Testis (tissue), 2 donors: Measurements from ENCODE around the gene GBP4.

Experiments
- POLR2A ChIP-seq: fragments of 450-650 bp; IDR thresholded peaks from one replicate; pipeline ENCODE4 v1.6.1; 2017; ENCODE audit warnings: antibody characterized with exemption, mild to moderate bottlenecking, moderate library complexity
- TF ChIP-seq, protein P1 (sequence below), 3 experiments: fragments of 450-650 bp in 2 of 3; fragments of 200-600 bp in 1 of 3; sonication (generic) in 1 of 3; IDR thresholded peaks; one replicate each; pipeline ENCODE4 v1.5.1; 2016 to 2019; ENCODE audit warnings: antibody characterized with exemption in 3 of 3, mild to moderate bottlenecking in 2 of 3, moderate library complexity in 1 of 3

DNA sequence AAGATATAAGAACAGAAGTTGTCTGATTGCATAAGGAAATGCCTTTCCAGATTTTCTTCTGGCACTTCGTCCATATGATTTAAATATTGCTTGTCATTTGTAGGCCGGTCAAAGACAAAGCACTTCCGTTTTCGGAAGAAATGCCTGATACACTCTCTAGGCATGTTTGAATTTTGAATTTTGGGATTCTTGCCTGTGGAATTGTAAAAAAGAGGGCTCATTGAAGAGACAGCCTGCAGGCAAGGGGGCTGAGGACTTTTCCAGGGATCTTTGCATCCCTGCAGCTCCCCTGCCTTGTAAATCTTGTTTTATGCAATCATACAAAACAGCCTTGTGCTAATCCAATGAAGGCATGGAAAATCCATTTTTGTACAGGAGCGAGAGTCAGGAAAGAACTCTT, 7.4 kb downstream of the GBP4 start:
- TF ChIP-seq, protein P1, sequence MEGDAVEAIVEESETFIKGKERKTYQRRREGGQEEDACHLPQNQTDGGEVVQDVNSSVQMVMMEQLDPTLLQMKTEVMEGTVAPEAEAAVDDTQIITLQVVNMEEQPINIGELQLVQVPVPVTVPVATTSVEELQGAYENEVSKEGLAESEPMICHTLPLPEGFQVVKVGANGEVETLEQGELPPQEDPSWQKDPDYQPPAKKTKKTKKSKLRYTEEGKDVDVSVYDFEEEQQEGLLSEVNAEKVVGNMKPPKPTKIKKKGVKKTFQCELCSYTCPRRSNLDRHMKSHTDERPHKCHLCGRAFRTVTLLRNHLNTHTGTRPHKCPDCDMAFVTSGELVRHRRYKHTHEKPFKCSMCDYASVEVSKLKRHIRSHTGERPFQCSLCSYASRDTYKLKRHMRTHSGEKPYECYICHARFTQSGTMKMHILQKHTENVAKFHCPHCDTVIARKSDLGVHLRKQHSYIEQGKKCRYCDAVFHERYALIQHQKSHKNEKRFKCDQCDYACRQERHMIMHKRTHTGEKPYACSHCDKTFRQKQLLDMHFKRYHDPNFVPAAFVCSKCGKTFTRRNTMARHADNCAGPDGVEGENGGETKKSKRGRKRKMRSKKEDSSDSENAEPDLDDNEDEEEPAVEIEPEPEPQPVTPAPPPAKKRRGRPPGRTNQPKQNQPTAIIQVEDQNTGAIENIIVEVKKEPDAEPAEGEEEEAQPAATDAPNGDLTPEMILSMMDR (IDR thresholded peaks at IDR 0.05): no peak
- TF ChIP-seq POLR2A: no peak
